ENCODE data around the gene TMEM89.

TMEM89 gene

GRCh38 chr3:48619541-48620524 lies 1.7 kb downstream of the TMEM89 start:
- in situ Hi-C loops (cut with MboI; ENCODE audit: low sequenced_read_pairs): no loop called here

- in situ Hi-C loops (cut with MboI; ENCODE audit: low sequenced_read_pairs): no loop called here
Measured at GRCh38 chr3:48617559-48617958, 4.0 kb downstream of the TMEM89 start.

- in situ Hi-C loops (cut with MboI; ENCODE audit: low sequenced_read_pairs): no loop called here
Measured at GRCh38 chr3:48614044-48614443, 7.5 kb downstream of the TMEM89 start.

- in situ Hi-C loops (cut with MboI; ENCODE audit: low sequenced_read_pairs): no loop called here
Measured at GRCh38 chr3:48612309-48612708, 9.3 kb downstream of the TMEM89 start.

DNA sequence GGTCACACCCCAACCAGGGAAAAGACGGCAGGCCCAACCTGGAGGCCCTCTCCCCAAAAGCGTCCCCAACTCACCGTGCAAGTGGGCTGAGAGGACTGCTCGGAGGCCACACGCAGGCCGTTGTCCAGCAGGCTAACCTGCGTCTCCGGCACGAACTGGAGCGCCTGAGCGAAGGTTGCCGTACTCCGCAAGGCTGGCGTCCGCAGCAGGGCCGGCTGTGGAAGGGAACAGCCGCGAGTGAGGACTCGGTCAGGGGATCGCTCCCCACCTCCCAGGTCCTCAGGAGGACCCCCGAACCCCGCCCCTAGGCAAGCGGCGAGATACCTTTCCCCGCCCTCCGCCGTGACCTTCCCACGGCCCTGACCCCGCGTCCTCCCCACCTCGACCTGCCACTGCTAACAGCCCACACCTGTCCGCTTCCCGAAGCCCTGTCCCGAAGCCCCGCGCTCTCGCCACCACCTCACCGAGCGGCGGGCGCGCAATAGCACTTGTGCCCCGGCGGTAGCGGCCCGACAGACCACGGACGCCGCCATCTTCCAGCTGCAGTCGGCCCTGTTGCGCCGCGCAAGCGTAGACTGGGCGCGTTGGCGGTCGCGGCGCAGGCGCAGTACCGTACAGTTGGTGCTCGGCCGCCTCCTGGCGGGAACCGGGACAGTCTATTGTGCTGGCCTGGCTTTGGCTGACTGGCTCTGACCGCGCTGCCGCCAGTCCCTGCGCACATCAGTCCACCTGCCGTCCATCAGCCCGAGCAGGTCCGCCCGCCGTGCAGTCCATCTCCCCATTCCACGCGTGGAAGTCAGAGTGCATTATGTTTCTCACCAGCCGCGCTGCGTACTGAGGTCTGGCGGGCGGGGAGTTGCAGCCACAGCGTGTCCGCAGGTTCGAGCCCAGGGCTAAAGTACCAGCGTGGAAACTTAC lies 12.2 kb downstream of the TMEM89 start, which contains the start of gene UQCRC1:
Gene UQCRC1, minus strand, starts transcription at position 559 of the 918 bp plus-strand sequence. Its CDS starts 26 bp downstream, at position 533.
- in situ Hi-C loops (cut with MboI; ENCODE audit: low sequenced_read_pairs): no loop called here

GRCh38 chr3:48607519-48607918 lies 14.1 kb downstream of the TMEM89 start:
- in situ Hi-C loops (cut with MboI; ENCODE audit: low sequenced_read_pairs): no loop called here

DNA sequence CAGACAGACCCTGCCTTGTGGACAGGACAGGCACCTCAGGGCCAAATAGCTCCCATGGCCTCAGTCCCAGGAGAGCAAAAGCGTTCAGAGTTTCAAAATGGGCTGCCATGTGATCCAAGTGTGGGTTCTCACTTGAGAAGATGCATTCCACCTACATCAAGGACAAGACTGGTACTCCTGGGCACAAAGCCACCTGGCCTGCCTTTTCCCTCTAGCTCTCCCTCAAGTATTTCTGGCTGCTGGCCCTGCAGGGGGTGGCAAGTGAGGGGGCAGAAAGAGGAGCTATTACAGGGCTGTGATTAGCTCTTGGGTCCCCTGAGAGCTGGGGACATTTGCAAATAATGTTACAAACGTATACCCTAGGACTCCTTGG lies 20.0 kb downstream of the TMEM89 start:
- in situ Hi-C loops (cut with MboI; ENCODE audit: low sequenced_read_pairs): no loop called here

DNA sequence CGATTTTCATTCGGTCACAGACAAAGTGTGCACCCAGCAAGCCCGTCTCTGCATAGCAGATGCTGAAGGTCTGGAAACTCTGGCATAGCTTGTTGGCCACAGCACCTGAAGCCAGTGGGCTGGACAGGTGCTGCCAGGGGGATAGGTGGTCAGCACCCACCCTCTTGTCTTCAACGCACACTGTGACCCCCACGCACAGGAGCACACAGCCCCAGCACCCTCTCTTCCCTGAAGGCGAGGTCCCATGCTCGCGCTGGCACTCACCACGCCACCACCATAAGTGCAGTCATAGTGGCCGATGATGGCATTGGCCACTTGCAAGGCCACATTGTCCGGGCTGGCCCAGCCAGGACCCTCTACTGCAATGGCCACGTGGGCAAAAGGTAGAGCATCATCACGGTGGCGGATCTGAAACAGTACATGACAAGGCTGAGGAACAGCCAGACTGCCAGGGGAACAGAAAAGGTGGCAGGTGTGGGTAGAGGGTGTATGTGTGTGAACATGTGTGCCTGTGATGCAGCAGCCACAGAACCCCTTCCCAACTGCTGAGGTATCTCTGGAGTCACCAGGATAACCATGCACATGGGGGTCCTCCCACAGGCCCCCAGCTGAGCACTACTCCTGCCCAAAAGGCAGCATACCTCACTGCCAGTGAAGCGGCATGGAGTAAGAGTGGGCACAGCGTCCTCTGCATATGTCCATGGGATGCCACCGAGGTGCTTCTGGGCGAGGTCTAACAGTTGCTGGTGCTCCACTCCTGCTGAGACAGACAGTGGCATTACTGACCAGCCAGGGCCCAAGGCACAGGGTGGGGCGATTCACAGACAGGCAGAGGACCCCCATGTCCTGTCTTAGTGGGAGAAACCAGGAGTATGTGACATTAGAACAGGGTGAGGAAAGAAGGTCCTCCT lies 20.6 kb downstream of the TMEM89 start:
- in situ Hi-C loops (cut with MboI; ENCODE audit: low sequenced_read_pairs): no loop called here

DNA sequence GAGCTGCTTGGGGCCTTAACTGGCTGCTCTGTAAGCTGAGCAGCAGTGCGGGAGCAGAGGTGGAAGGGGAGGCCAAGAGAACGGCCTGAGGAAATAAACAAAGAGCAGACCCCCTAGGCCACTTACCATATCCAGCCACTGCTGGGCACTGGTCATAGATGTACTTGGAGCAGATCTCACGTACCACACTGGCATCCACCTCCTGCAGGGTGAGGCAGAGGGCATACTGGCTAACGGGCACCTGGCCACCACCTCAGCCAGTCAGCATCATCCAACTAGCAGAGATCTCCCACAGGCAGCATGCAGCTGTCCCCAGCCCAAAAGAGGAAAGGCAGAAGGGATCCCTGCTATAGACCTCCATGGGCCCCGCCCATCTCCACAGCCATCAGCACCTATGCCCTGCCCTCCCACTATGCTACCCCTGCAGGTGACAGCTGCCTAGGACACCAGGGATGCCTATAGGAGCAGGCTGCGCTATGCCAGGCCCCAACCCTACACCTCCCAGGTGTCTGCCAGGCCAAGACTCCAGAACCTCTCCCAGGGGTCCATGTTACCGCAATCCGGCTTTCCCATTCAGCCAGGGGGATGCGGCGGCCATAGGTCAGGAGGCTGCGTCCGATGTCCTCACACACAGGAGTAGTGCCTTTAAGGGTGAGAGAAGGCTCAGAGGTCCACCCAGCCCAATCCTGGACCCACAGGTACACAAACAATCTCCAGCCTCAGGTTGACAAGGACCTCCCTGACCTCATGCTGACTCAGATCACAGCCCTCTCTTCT lies 21.9 kb downstream of the TMEM89 start:
- in situ Hi-C loops (cut with MboI; ENCODE audit: low sequenced_read_pairs): no loop called here

DNA sequence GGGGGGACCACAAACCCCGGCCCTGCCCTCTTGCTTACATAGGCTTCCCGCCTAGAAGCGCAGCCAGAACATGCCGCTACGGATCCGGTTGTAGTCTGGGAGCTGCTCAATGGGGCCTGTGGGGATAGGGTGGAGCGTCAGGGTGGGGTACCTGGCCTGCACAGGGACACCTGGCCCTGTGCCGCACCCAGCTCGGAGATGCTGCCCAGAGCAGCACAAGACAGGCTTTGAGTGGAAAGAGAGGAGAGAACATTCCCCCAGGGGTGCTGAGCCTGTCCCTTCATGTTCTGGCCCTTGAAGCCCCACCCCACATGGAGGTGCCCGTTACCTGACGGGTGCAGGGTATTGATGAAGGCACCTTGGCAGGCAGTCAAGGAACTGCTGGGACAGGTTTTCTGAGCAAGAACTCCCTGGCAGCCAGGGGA lies 22.5 kb downstream of the TMEM89 start:
- in situ Hi-C loops (cut with MboI; ENCODE audit: low sequenced_read_pairs): no loop called here

- in situ Hi-C loops (cut with MboI; ENCODE audit: low sequenced_read_pairs): no loop called here
Measured at GRCh38 chr3:48598323-48599076, 23.1 kb downstream of the TMEM89 start.

GRCh38 chr3:48597408-48597800 lies 24.2 kb downstream of the TMEM89 start:
- in situ Hi-C loops (cut with MboI; ENCODE audit: low sequenced_read_pairs): no loop called here

- in situ Hi-C loops (cut with MboI; ENCODE audit: low sequenced_read_pairs): no loop called here
Measured at GRCh38 chr3:48596676-48597407, 24.7 kb downstream of the TMEM89 start.

- in situ Hi-C loops (cut with MboI; ENCODE audit: low sequenced_read_pairs): no loop called here
Measured at GRCh38 chr3:48596157-48596556, 25.4 kb downstream of the TMEM89 start.

DNA sequence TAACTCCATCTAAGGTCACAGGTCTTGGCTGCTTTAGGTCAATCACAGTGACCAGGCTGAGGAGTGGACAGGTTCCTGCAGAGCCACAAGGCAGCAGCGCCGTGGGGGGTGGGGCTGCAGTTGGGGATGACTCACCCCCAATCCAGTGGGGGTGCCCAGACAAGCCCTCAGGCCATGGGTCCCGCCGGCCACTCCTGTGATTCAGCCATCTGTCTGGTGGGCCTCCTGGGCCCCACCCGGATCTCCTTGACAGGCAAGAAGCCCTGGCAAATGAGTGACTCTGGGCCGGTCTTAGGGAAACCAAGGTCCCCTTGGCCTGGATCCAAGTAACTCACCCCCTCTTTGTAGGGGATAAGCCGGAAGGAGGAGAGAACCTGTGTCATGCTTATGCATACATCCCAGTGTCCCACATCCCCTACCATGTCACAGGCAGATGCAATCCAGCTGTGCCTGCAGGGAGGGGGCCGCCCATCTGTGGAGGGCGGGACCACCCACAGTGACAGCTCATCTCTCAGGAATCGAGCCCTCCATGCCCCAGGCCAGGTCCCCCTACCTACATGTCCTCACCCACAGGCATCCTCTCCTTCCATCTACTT lies 25.9 kb downstream of the TMEM89 start:
- in situ Hi-C loops (cut with MboI; ENCODE audit: low sequenced_read_pairs): no loop called here

DNA sequence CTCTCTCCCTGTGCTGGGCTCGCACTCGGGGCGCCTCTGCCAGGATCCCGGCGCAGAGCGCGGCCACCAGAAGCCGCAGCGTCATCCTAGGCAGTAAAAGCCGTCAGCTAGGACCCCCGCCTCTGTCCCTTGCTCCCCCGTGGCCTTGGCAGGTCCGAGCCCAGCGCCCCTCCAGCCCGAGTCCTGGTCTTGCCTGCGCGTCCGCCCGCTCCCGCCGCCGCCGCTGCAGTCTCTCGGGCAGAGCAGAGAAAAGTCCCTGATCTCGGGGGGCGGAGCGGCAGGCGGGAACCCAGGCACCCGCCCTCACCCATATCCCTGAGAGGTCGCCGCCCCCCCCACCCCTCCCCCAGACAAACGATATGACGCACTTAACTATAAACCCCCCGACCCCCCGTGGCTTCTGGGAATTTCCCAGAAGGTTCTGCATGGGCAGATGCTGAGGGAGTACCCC lies 26.5 kb downstream of the TMEM89 start, which contains the start of gene COL7A1:
Gene COL7A1, minus strand, starts transcription at position 255 of the 451 bp plus-strand sequence. Its CDS starts 170 bp downstream, at position 85.
- in situ Hi-C loops (cut with MboI; ENCODE audit: low sequenced_read_pairs): no loop called here

DNA sequence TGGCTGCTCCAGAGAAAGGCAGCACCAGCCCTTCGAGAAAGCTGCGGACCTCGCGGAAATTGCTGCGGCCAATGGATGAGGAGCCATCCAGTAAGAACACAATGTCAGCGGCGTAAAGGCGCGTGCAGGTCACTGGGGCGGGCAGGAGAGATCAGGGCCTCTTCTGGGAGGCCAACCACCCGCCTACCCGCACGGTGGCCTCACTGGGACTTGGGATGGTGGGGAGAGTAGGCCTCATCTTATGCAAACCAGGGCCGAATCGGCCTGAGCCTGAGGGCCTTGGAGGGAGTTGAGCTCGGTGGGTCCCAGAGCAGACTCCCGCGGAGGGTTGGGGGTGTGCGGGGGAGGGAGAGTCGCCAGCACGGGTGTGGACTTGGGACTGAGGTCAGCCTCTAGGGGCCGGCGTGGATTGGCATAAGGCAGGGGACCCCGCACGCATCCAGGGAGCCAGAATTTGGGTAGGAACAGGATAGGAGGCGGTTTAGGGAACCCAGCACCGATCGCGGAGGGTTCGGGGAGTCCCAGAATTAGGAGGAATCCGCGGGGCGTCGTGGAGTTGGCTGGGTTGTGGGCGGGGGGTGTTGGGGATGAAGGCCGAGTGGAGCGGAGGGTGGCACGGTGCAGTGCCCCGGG lies 27.0 kb downstream of the TMEM89 start:
- in situ Hi-C loops (cut with MboI; ENCODE audit: low sequenced_read_pairs): no loop called here
